Skeletal muscle satellite cell (primary cell): Measurements from ENCODE around the gene NMRK1.

Source experiments
- H3K27me3 ChIP-seq: 2 replicates; pipeline ENCODE4 v1.7.0; 2013; ENCODE audit warnings: low read length; ENCODE audit not compliant: control insufficient read depth, insufficient read depth
- H3K36me3 ChIP-seq: 2 replicates; pipeline ENCODE4 v1.7.0; 2013; ENCODE audit warnings: mild to moderate bottlenecking, control low read depth, low read length; ENCODE audit not compliant: insufficient read depth
- H3K4me1 ChIP-seq: 2 replicates; pipeline ENCODE4 v1.7.0; 2013; ENCODE audit warnings: low read length; ENCODE audit not compliant: control insufficient read depth, insufficient read depth
- H3K4me2 ChIP-seq: 2 replicates; pipeline ENCODE4 v1.7.0; 2013; ENCODE audit warnings: mild to moderate bottlenecking, low read length
- H3K4me3 ChIP-seq: 2 replicates; pipeline ENCODE4 v1.7.0; 2013; ENCODE audit warnings: low read length
- H3K9ac ChIP-seq: 2 replicates; pipeline ENCODE4 v1.7.0; 2013; ENCODE audit warnings: mild to moderate bottlenecking, low read depth, low read length, moderate library complexity
- H3K9me3 ChIP-seq: replicated peaks from 2 replicates; pipeline ENCODE4 v1.7.0; 2013; ENCODE audit warnings: mild to moderate bottlenecking, control low read depth, low read length

NMRK1 gene

GRCh38 chr9:75101004-75101588, 13.1 kb upstream of the NMRK1 start:
- Histone ChIP-seq H3K36me3 (no peaks in the 10 kb centered on the region), H3K4me3 (no peak overlapping the region), H3K4me1 (no peaks in the 10 kb centered on the region), H3K27me3 (no peaks in the 10 kb centered on the region), H3K4me2 (no peak overlapping the region), H3K9ac (no peak overlapping the region), H3K9me3 (no peaks in the 10 kb centered on the region)

- Histone ChIP-seq H3K36me3 (no peaks in the 10 kb centered on the region), H3K4me3 (no peak overlapping the region), H3K4me2 (no peak overlapping the region), H3K9ac (no peak overlapping the region), H3K9me3 (no peaks in the 10 kb centered on the region), H3K27me3 (no peaks in the 10 kb centered on the region), H3K4me1 (no peaks in the 10 kb centered on the region)
Measured at GRCh38 chr9:75096796-75097195, 8.8 kb upstream of the NMRK1 start.

DNA sequence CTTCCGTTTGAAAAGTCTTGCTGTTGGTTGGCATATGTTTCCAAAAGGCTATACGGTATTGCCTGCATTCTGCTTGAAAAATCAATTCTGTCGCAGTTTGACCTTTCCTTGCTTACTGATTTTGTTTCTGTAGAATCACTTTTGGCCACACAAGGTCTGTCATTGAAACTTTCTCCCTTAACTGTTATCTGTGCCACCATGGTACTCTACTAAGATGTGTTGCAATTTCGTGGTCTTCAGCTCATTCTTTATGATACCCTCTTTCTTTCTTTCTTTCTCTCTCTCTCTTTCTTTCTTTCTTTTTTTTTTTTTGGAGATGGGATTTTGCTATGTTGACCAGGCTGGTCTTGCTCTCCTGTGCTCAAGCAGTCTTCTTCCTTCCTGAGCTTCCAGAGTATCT, 4.8 kb upstream of the NMRK1 start:
- Histone ChIP-seq H3K4me2 (no peak overlapping the region), H3K4me1 (peaks cover 9% of the 10 kb centered on the region), H3K4me3 (no peak overlapping the region), H3K9ac (no peak overlapping the region), H3K36me3 (no peaks in the 10 kb centered on the region), H3K27me3 (no peaks in the 10 kb centered on the region), H3K9me3 (no peaks in the 10 kb centered on the region)

DNA sequence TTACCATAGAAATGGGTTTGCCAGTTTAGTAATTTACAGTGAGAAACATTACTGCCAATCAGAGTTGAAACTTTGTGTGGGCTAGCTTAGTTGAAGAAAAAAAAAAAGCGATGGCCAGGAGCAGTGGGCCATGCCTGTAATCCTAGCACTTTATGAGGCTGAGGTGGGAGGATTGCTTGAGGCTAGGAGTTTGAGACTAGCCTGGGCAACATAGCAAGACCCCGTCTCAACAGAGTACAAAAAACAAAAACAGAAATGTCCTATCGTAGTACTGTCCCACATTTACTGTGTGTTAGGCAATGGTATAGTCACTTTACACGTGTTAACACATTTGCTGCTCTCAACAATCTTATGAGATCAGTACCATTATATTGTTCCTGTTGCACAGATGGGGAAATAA, 2.6 kb upstream of the NMRK1 start:
- Histone ChIP-seq H3K4me3 (no peak overlapping the region), H3K9ac (no peak overlapping the region), H3K4me2 (no peak overlapping the region), H3K27me3 (no peaks in the 10 kb centered on the region), H3K36me3 (no peaks in the 10 kb centered on the region), H3K4me1 (peaks cover 17% of the 10 kb centered on the region), H3K9me3 (no peaks in the 10 kb centered on the region)

- H3K36me3 ChIP-seq, result no peaks in the 10 kb centered on the region
- H3K4me1 ChIP-seq, result peaks cover 17% of the 10 kb centered on the region
- peak overlapping the region; percentile 77 for H3K4me2 ChIP-seq
- H3K9me3 ChIP-seq, result no peaks in the 10 kb centered on the region
- no peaks in the 10 kb centered on the region for H3K27me3 ChIP-seq
- H3K9ac ChIP-seq, result peak overlapping the region; percentile 97
- H3K4me3 ChIP-seq, result peak overlapping the region; percentile 94
Measured at GRCh38 chr9:75089373-75089766, 1.4 kb upstream of the NMRK1 start.

- Histone ChIP-seq H3K9me3 (no peaks in the 10 kb centered on the region), H3K9ac (peak overlapping the region; percentile 97), H3K4me3 (peak overlapping the region; percentile 94), H3K4me2 (peak overlapping the region; percentile 77), H3K27me3 (no peaks in the 10 kb centered on the region), H3K4me1 (peaks cover 17% of the 10 kb centered on the region), H3K36me3 (no peaks in the 10 kb centered on the region)
Measured at GRCh38 chr9:75088646-75089372, 854 bp upstream of the NMRK1 start.

DNA sequence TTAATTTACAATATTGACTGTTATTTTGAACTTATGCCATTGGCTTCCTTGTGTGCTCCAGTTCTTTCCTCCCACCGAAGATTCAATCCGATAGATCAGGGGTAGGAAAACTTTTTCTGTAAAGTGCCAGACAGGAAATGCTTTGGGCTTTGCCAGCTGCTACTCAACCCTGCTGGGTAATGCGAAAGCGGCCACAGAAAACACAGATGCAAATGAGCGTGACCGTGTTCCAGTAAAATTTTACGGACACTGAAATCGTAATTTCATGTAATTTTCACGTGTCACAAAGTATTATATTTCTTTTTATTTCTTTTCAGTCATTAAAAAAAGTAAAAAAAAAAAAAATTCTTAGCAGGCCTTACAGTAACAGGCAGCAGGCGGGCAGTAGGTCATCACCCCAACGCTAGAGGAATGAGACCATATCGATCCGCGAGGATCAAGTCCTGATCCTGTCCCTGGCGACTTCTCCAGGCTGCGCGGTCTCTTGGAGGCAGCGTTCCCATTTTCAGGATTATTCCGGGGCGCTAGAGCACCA, 599 bp downstream of the NMRK1 start:
- Histone ChIP-seq H3K4me2 (peak overlapping the region; percentile 79), H3K4me3 (peak overlapping the region; percentile 98), H3K9me3 (no peaks in the 10 kb centered on the region), H3K27me3 (no peaks in the 10 kb centered on the region), H3K4me1 (peaks cover 17% of the 10 kb centered on the region), H3K9ac (peak overlapping the region; percentile 94), H3K36me3 (no peaks in the 10 kb centered on the region)

DNA sequence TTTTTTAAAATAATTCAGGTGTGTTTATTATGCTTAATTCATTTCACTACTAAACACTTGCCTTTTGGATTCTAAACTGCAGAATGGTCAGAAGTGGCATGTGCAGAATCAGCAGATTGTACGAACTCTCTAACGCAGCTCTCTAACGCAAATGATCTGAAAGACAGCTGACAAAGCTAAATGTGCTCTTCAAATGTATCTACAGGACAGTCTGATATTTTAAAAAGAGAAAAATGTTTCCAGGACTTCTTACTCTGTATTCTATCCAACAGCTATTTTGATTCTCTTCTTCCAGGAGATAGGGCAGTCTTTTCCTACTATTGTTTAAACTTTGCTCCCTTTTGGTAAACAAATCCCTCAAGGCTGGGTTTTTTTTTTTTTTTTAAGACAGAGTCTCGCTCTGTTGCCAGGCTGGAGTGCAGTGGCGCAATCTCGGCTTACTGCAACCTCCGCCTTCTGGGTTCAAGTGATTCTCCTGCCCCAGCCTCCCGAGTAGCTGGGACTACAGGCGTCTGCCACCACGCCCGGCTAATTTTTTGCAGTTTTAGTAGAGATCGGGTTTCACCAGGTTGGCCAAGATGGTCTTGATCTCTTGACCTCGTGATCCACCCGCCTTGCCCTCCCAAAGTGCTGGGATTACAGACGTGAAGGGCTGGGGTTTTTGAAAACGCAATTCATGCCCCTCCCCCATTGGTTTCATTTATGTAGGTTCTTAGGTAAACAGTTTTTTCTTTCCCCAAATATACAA, 1.2 kb downstream of the NMRK1 start:
- Histone ChIP-seq H3K36me3 (peaks cover 2% of the 10 kb centered on the region), H3K4me2 (peak overlapping the region; percentile 79), H3K9me3 (no peaks in the 10 kb centered on the region), H3K4me3 (peak overlapping the region; percentile 98), H3K27me3 (no peaks in the 10 kb centered on the region), H3K9ac (peak overlapping the region; percentile 94), H3K4me1 (peaks cover 17% of the 10 kb centered on the region)

GRCh38 chr9:75085640-75086039, 2.3 kb downstream of the NMRK1 start:
- Histone ChIP-seq H3K9me3 (no peaks in the 10 kb centered on the region), H3K4me2 (peak overlapping the region; percentile 79), H3K36me3 (peaks cover 10% of the 10 kb centered on the region), H3K9ac (no peak overlapping the region), H3K4me1 (peaks cover 17% of the 10 kb centered on the region), H3K4me3 (no peak overlapping the region), H3K27me3 (no peaks in the 10 kb centered on the region)

GRCh38 chr9:75084081-75084672, 3.8 kb downstream of the NMRK1 start:
- Histone ChIP-seq H3K27me3 (no peaks in the 10 kb centered on the region), H3K4me1 (peaks cover 7% of the 10 kb centered on the region), H3K4me3 (no peak overlapping the region), H3K9ac (no peak overlapping the region), H3K9me3 (no peaks in the 10 kb centered on the region), H3K4me2 (no peak overlapping the region), H3K36me3 (peaks cover 11% of the 10 kb centered on the region)

- Histone ChIP-seq H3K9ac (no peak overlapping the region), H3K36me3 (peaks cover 11% of the 10 kb centered on the region), H3K4me2 (no peak overlapping the region), H3K9me3 (no peaks in the 10 kb centered on the region), H3K4me3 (no peak overlapping the region), H3K27me3 (no peaks in the 10 kb centered on the region), H3K4me1 (peaks cover 7% of the 10 kb centered on the region)
Measured at GRCh38 chr9:75083188-75083970, 4.6 kb downstream of the NMRK1 start.
